ENCODE results near the gene CCNT2. TPM values are rescaled to one million over a fixed set of nuclear protein-coding genes. Genes with fewer than 3 reads are reported as not detected.

Gene CCNT2
- total and polyA plus RNA-seq, 7 donors, result 4.8 to 33.2 (median 27.4) TPM

- peak overlapping the region; percentile 96 to 98 (median 98) for H3K27ac ChIP-seq
- TF ChIP-seq POLR2AphosphoS5 (IDR thresholded peaks at IDR 0.05) (peak; percentile 62 to 82 (median 78)), EP300 (IDR thresholded peaks at IDR 0.05) (no peak), CTCF (IDR thresholded peaks at IDR 0.05) (peak in 2 of 4 experiments; percentile 27 to 38), POLR2A (IDR thresholded peaks at IDR 0.05) (peak; percentile 47 to 82)
- H3K4me3 ChIP-seq, result peak overlapping the region; percentile 89 to 96 (median 92)
- H3K9me3 ChIP-seq, result no peaks in the 10 kb centered on the region
- H3K27me3 ChIP-seq, result no peaks in the 10 kb centered on the region
- DNase-seq, result no peak
- peaks cover 0 to 42% (median 37%) of the 10 kb centered on the region in 4 donors for H3K4me1 ChIP-seq
- intact Hi-C loops (cut with DNase I), result loop anchor here (1.0 to 10.0 kb wide), 4 partner anchors 135 to 825 kb away; partner anchors contain the start of genes R3HDM1, RAB3GAP1 and ZRANB3
- 0 to 1% methylated on average over 38 of the region's 38 CpGs for WGBS, 2 donors
- no peaks in the 10 kb centered on the region for H3K36me3 ChIP-seq
Observed at GRCh38 chr2:134917888-134918525, 615 bp upstream of the CCNT2 start.

- intact Hi-C loops (cut with DNase I), result loop anchor here (2.0 to 10.0 kb wide), 3 partner anchors 133 to 823 kb away; partner anchors contain the start of gene RAB3GAP1
- Histone ChIP-seq H3K36me3 (peaks cover 0 to 2% (median 0%) of the 10 kb centered on the region in 4 donors), H3K27ac (peak overlapping the region; percentile 96 to 98 (median 98)), H3K4me3 (peak overlapping the region; percentile 89 to 96 (median 92)), H3K9me3 (no peaks in the 10 kb centered on the region), H3K4me1 (peaks cover 0 to 56% (median 45%) of the 10 kb centered on the region in 4 donors), H3K27me3 (no peaks in the 10 kb centered on the region)
- 1 to 2% methylated on average over 30 of the region's 30 CpGs for WGBS, 2 donors
- TF ChIP-seq POLR2AphosphoS5 (IDR thresholded peaks at IDR 0.05) (peak in 1 of 4 donors; percentile 20), CTCF (IDR thresholded peaks at IDR 0.05) (no peak), POLR2A (IDR thresholded peaks at IDR 0.05) (no peak), EP300 (IDR thresholded peaks at IDR 0.05) (no peak)
- peak; percentile 65 for DNase-seq
Observed at GRCh38 chr2:134919341-134920210, 954 bp downstream of the CCNT2 start.

GRCh38 chr2:134924912-134925311, 6.3 kb downstream of the CCNT2 start:
- Histone ChIP-seq H3K27ac (no peak overlapping the region), H3K4me1 (peaks cover 0 to 96% (median 77%) of the 10 kb centered on the region in 4 donors), H3K27me3 (no peaks in the 10 kb centered on the region), H3K4me3 (no peak overlapping the region), H3K36me3 (peaks cover 0 to 6% (median 0%) of the 10 kb centered on the region in 4 donors), H3K9me3 (no peaks in the 10 kb centered on the region)
- intact Hi-C loops (cut with DNase I), result no loop called here
- no peak for TF ChIP-seq POLR2A (IDR thresholded peaks at IDR 0.05)
- TF ChIP-seq POLR2AphosphoS5 (IDR thresholded peaks at IDR 0.05), result no peak
- no peak for TF ChIP-seq EP300 (IDR thresholded peaks at IDR 0.05)
- TF ChIP-seq CTCF (IDR thresholded peaks at IDR 0.05), result no peak
- no peak for DNase-seq
- 94 to 96% methylated on average over 1 of the region's 1 CpG for WGBS, 2 donors

GRCh38 chr2:134926231-134926931, 7.8 kb downstream of the CCNT2 start:
- H3K4me1 ChIP-seq, result peaks cover 0 to 90% (median 63%) of the 10 kb centered on the region in 4 donors
- 65 to 82% methylated on average over 3 of the region's 3 CpGs for WGBS, 2 donors
- H3K27me3 ChIP-seq, result no peaks in the 10 kb centered on the region
- no peaks in the 10 kb centered on the region for H3K9me3 ChIP-seq
- no peak overlapping the region for H3K4me3 ChIP-seq
- peaks cover 0 to 6% (median 0%) of the 10 kb centered on the region in 4 donors for H3K36me3 ChIP-seq
- DNase-seq, result no peak
- intact Hi-C loops (cut with DNase I), result no loop called here
- TF ChIP-seq EP300 (IDR thresholded peaks at IDR 0.05) (no peak), CTCF (IDR thresholded peaks at IDR 0.05) (no peak), POLR2AphosphoS5 (IDR thresholded peaks at IDR 0.05) (no peak), POLR2A (IDR thresholded peaks at IDR 0.05) (no peak)
- H3K27ac ChIP-seq, result peak overlapping the region in 3 of 4 donors; percentile 38 to 56 (median 48)

Measured in sigmoid colon (tissue), 7 donors.